HepG2 (cell line): ENCODE results near the gene CHRD. TPM values are rescaled to one million over a fixed set of nuclear protein-coding genes. Genes with fewer than 3 reads are reported as not detected.

Experiments
- AHDC1 ChIP-seq: sonication (generic); formaldehyde crosslinking; IDR thresholded peaks from 2 replicates; pipeline ENCODE4 v1.5.1; 2020; ENCODE audit warnings: mild to moderate bottlenecking, missing genetic modification reagents, borderline replicate concordance
- BRF2 ChIP-seq: sonication (generic); formaldehyde crosslinking; IDR thresholded peaks from 2 replicates; pipeline ENCODE4 v1.8.1; 2022; ENCODE audit warnings: mild to moderate bottlenecking, missing genetic modification reagents
- CEBPZ ChIP-seq: IDR thresholded peaks from 2 replicates; pipeline ENCODE4 v1.6.1; 2012; ENCODE audit warnings: low read length, improper control_type of control experiment
- ETV6 ChIP-seq: sonication (generic); formaldehyde crosslinking; conservative IDR thresholded peaks from 2 replicates; pipeline ENCODE4 v1.4.0; 2020; ENCODE audit warnings: missing genetic modification reagents
- FLYWCH1 ChIP-seq: sonication (generic); formaldehyde crosslinking; IDR thresholded peaks from 2 replicates; pipeline ENCODE4 v1.8.1; 2023; ENCODE audit warnings: mild to moderate bottlenecking, missing genetic modification reagents
- PCBP2 ChIP-seq: fragments of 200-400 bp; formaldehyde crosslinking; optimal IDR thresholded peaks from 2 replicates; pipeline ENCODE3; 2018; ENCODE audit warnings: low read length, low read depth; ENCODE audit not compliant: poor library complexity, severe bottlenecking
- TCF7 ChIP-seq: sonication (generic); IDR thresholded peaks from 2 replicates; pipeline ENCODE4 v1.6.1; 2016; ENCODE audit warnings: antibody characterized with exemption, low read depth
- ZFP36 ChIP-seq: fragments of 150-350 bp; IDR thresholded peaks from 2 replicates; pipeline ENCODE4 v1.6.1; 2018; ENCODE audit warnings: borderline replicate concordance, low read length, low read depth; ENCODE audit not compliant: partially characterized antibody
- ZMYM4 ChIP-seq: sonication (generic); formaldehyde crosslinking; IDR thresholded peaks from 2 replicates; pipeline ENCODE4 v1.8.1; 2023; ENCODE audit warnings: mild to moderate bottlenecking, missing genetic modification reagents
- ZNF143 ChIP-seq: sonication (generic); formaldehyde crosslinking; IDR thresholded peaks from 2 replicates; pipeline ENCODE4 v1.4.0; 2020; ENCODE audit warnings: missing genetic modification reagents
- ZNF224 ChIP-seq: sonication (generic); formaldehyde crosslinking; IDR thresholded peaks from 2 replicates; pipeline ENCODE4 v1.5.0; 2020; ENCODE audit warnings: mild to moderate bottlenecking, missing genetic modification reagents
- ZNF761 ChIP-seq: sonication (generic); formaldehyde crosslinking; conservative IDR thresholded peaks from 2 replicates; pipeline ENCODE4 v1.4.0; 2020; ENCODE audit warnings: mild to moderate bottlenecking, missing genetic modification reagents
- ZNF790 ChIP-seq: sonication (generic); formaldehyde crosslinking; IDR thresholded peaks from 2 replicates; pipeline ENCODE4 v1.8.0; 2022; ENCODE audit warnings: missing genetic modification reagents, mild to moderate bottlenecking, borderline replicate concordance
- polyA plus RNA-seq, 8 experiments: library from polyadenylated mRNA; depleted of rRNA in 3 of 8; stranded (reverse) in 7 of 8; unstranded in 1 of 8; fragments of >200 nt; fragmentation: Illumina TruSeq in 4 of 8; extraction: Trizol in 4 of 8; gene quantifications; 2 replicates each; pipeline versions ENCODE4 v1.2.1 to v1.2.3, GENCODE V29; 2011 to 2016; ENCODE audit warnings: low read depth in 4 of 8, missing spikeins in 1 of 8, mixed read lengths in 1 of 8; ENCODE audit not compliant: insufficient read depth in 1 of 8
- total RNA-seq, 5 experiments: library from RNA; depleted of rRNA; stranded (reverse); fragments of >200 nt; fragmentation: Illumina TruSeq; extraction: Trizol; gene quantifications; 2 replicates each; pipeline ENCODE4 v1.2.3, GENCODE V29; 2016; ENCODE audit warnings: low read depth in 1 of 5

CHRD gene
- total and polyA plus RNA-seq, 2 of the 13 experiments (the other 11 are each of a cell fraction or from before 2014, with no cell fraction given) = 22.2 to 35.2 TPM

GRCh38 chr3:184362668-184363546 is 16.9 kb upstream of the CHRD start (continued):
- TF ChIP-seq AHDC1 (CRISPR knock-in tag) (peak; percentile 57; the same call in 1 of the 2 replicates), ZMYM4 (peak; percentile 78), FLYWCH1 (CRISPR knock-in tag) (0 out of 2 replicates have a peak, but pooled peaks have one; percentile 21), ZNF761 (CRISPR knock-in tag) (peak; percentile 59; the same call in 1 of the 2 replicates), ZNF790 (CRISPR knock-in tag) (no peak), ZNF224 (CRISPR knock-in tag) (peak; percentile 68; the same call in 1 of the 2 replicates), ZFP36 (no peak), PCBP2 (no peak), ZNF143 (peak; percentile 57; the same call in 1 of the 2 replicates), CEBPZ (no peak), ETV6 (no peak), TCF7 (no peak), BRF2 (CRISPR knock-in tag) (peak; percentile 79; the same call in 1 of the 2 replicates)
